NOMO-1 (cell line): Measurements from ENCODE around the gene AJAP1.
"Not testable (repeated sequence)": the region's sequence is repeated elsewhere in the genome, so short reads cannot be mapped to it uniquely, and the experiment has no call there.

Experiments
- DNase-seq, 2 experiments: peaks; one replicate each; lab custom pipeline; 2025; ENCODE audit not compliant: unreplicated experiment in 2 of 2; lab: John Stamatoyannopoulos, UW

AJAP1 gene

DNA sequence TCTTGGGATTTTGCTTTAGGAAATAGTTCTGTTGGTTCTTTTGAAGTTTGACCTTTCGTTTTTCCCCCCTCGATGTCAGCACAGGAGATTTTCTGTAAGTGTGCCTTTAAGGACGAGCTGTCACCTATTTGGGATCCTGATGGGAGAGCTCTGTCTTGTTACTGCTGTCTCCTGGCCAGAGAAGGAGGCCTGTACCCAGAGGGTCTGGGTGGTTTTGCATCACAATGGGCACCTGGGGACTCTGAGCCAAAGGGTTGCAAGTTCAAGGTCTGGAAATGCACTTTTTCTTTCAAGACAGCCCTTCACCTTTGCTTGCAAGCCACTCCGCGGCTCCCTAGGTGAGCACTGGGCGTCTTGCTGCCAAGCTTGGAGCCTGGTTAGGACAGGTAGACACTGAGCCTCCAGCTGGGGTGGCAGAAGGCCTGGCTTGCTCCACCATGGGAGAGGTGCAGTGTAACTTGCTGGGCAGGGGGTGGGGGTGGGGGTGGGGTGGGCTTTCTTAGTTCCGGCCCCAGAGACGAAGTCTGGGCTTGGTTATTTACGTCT is 2.9 kb downstream of the AJAP1 start:
- no peak for DNase-seq

GRCh38 chr1:4657960-4658541 is 3.6 kb downstream of the AJAP1 start:
- DNase-seq, result no peak

DNA sequence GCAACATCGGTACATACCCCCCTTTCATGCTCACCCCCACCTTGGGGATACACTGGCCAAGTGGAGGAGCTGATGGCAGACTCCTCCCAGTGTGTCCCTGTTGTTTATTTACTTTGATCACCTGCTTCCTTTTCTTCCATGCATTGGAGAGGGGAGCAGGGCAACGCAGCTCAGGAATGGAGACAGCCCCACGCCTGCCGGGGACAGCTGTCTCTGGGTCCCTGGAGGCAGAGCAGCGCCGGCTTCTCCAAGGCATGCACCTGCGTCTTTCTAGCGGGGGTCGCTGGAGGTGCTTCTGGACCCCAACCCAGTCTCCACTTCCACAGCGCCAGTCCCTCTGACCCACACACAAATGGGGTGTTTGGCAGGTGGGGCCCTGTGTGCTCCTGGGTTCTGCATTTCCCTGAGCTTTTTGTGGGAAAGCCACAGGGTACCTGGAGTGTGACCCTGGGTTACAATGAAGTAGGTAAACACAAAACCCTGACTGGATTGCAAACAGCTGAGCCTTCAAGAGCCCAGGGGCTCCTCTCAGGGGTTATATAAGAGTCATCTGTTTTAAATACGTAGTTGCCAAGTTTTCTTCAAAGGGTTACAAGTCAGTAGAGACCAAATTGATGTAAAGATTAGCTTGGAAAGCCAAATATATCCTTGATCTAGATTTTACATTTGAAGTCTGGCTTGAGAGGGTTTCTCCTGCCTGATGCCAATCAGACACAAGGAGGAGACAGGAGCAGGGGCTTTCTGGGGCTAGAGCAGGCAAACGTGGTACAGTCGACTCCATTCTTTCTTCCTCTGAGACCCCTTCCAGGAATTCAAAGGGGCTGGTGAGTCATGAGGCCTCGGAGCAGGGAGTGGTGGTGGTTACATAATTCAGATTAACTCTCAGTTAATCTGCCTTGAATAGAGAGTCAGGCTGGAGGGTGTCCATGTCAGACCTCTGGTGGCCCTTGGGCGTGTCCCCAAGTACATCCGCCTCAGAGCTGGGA is 4.5 kb downstream of the AJAP1 start:
- DNase-seq, result no peak

GRCh38 chr1:4660917-4661594 is 6.6 kb downstream of the AJAP1 start:
- no peak for DNase-seq

- DNase-seq, result no peak
Measured at GRCh38 chr1:4661595-4661917, 7.1 kb downstream of the AJAP1 start.

DNA sequence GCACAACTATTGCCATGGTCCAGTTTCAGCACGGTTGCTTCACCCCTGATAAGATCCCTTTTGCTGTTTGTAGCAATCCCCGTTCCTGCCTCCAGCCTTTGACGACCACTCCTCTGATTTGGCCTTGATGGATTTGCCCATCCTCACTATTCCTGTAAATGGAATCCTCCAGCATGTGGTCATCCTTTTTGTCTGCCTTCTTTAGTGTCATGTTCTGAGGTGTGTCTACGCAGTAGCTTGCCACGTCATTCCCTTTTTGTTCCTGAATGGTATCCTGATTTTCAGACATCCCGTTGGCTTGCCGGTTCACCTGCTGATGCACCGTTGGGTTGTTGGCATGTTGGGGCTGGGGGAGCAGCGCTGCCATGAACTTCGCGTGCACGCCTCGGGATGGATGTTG is 7.8 kb downstream of the AJAP1 start:
- DNase-seq, result no peak

GRCh38 chr1:4662723-4663122 is 8.3 kb downstream of the AJAP1 start:
- no peak for DNase-seq

- DNase-seq, result no peak
Measured at GRCh38 chr1:4664095-4664494, 9.7 kb downstream of the AJAP1 start.

- DNase-seq, result no peak
Measured at GRCh38 chr1:4664606-4665005, 10.2 kb downstream of the AJAP1 start.

- no peak for DNase-seq
Measured at GRCh38 chr1:4665456-4665855, 11.0 kb downstream of the AJAP1 start.

GRCh38 chr1:4666683-4667082 is 12.3 kb downstream of the AJAP1 start:
- not testable (repeated sequence) for DNase-seq

GRCh38 chr1:4668743-4669700 is 14.6 kb downstream of the AJAP1 start:
- no peak for DNase-seq

- DNase-seq, result no peak
Measured at GRCh38 chr1:4670265-4670664, 15.9 kb downstream of the AJAP1 start.

DNA sequence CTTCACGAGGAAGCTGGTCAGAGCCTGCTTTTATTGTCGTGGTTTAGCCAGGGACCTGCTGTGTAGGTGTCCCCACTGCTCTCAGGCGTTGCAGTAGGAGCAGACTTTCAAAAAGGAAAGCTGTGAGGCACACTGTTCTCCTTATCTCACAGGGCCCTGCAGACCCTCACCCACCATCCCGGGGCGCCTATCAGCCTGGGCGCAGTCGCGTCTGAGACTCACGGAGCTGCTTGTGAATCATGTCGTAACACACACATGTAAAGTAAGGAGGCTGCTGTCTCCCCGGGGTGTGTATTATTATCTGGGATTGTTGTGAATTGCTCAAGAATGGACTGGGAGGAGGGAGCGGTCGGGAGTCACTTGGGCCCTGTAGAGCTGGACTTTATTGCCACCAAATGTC is 17.4 kb downstream of the AJAP1 start:
- DNase-seq, result no peak

- DNase-seq, result no peak
Measured at GRCh38 chr1:4673494-4673893, 19.1 kb downstream of the AJAP1 start.

- DNase-seq, result no peak
Measured at GRCh38 chr1:4674117-4674516, 19.7 kb downstream of the AJAP1 start.

GRCh38 chr1:4674676-4675075 is 20.3 kb downstream of the AJAP1 start:
- DNase-seq, result no peak

DNA sequence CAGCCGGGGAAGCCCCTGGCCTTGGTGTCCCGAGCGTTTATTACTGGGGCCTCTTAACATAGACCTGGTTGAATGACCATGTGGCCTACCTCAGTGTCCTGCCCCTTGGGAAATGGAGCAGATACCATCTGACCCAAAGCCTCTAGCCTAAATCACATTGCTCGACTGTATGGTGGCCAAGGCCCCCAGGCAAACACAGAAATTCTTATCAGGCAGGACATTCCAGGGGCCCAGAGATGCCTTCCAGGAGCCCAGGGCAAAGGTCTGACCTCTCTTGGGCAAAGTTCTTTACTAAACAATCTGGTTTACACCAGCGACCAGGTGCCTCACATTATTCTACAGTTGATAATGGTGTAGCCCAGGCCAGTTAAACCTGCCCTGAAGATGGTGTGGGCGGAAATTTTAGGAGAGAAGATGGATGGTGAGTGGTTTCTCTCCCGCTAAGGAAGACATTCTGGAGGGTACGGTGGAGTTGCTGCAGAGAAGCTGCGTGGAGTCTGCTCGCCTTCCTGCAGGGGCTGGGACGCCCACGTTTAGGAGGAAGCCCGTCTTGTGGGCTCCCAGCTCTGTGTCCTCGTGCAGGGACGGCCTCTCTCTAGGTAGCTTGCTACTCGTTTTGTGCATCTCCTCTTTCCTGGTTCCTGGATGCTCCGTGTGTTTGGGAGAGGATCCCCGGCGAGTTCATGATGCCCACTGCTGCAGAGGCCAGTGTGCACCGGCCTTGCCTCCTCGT is 21.2 kb downstream of the AJAP1 start:
- no peak for DNase-seq

DNA sequence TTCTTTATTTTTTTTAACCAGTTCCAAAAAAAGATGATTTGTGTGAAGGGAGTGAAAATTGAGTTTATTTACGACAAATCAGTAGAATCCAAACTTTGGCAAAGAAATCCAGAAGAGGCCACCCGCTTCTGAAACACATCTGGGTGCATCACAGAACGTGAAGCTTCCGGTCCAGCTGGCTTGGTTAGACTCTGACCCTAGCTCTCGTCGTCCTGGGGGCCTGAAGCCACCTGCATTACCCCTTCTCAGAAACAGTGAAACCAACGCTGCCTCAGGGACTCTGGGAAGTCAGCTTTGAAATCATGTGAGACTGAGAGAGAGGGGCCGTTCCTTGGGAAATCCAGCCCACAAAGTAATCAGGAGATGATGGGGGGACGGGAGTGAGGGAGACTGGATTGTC is 21.8 kb downstream of the AJAP1 start:
- no peak for DNase-seq

DNA sequence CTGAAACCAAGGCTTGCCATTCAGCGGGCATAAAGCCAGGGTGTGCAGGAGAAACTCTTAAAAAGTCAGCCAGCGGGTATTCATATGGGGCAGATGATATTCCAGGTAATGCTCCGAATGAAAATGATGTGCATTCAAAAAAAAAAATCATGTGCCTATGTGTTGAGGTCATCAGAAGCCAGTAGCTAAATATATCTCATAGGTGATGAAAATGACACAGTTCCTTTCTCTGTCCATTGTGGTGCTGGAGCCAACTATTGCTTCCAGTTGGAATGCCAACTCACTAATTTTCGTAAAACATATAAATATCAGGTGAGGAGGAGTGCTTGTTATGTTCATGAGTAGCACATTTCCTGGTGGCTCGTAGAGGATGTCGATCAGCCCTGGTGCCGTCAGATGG is 23.2 kb downstream of the AJAP1 start:
- no peak for DNase-seq
